IMR-90 (cell line): ENCODE data around the gene NCS1.

Experiments used
- CHD1 ChIP-seq: IDR thresholded peaks from 2 replicates; pipeline ENCODE4 v1.6.1; 2012; ENCODE audit warnings: low read depth, low read length, improper control_type of control experiment
- CTCF ChIP-seq: conservative IDR thresholded peaks from 2 replicates; pipeline ENCODE4 v1.5.1; 2012; ENCODE audit warnings: mild to moderate bottlenecking, low read depth, low read length, improper control_type of control experiment
- ELK1 ChIP-seq: fragments of 150-350 bp; IDR thresholded peaks from 2 replicates; pipeline ENCODE4 v1.6.1; 2016; ENCODE audit warnings: low read depth, mild to moderate bottlenecking, low read length, moderate library complexity, borderline replicate concordance
- FOS ChIP-seq: fragments of 150-350 bp; IDR thresholded peaks from 2 replicates; pipeline ENCODE4 v1.6.1; 2016; ENCODE audit warnings: low read depth, low read length
- MAFK ChIP-seq: IDR thresholded peaks from 2 replicates; pipeline ENCODE4 v1.6.1; 2012; ENCODE audit warnings: low read depth, low read length, improper control_type of control experiment
- MXI1 ChIP-seq: IDR thresholded peaks from 2 replicates; pipeline ENCODE4 v1.6.1; 2012; ENCODE audit warnings: low read depth, mild to moderate bottlenecking, low read length, moderate library complexity, borderline replicate concordance
- NFE2L2 ChIP-seq: fragments of 150-350 bp; IDR thresholded peaks from 2 replicates; pipeline ENCODE4 v1.6.1; 2016; ENCODE audit warnings: low read depth, mild to moderate bottlenecking, low read length
- POLR2A ChIP-seq: IDR thresholded peaks from 2 replicates; pipeline ENCODE4 v1.6.1; 2012; ENCODE audit warnings: mild to moderate bottlenecking, low read depth, low read length
- RAD21 ChIP-seq: IDR thresholded peaks from 2 replicates; pipeline ENCODE4 v1.6.1; 2012; ENCODE audit warnings: low read length, improper control_type of control experiment
- RCOR1 ChIP-seq: IDR thresholded peaks from 2 replicates; pipeline ENCODE4 v1.6.1; 2012; ENCODE audit warnings: mild to moderate bottlenecking, low read length, improper control_type of control experiment; ENCODE audit not compliant: insufficient replicate concordance
- RFX5 ChIP-seq: IDR thresholded peaks from 2 replicates; pipeline ENCODE4 v1.8.0; 2012; ENCODE audit warnings: low read depth, mild to moderate bottlenecking, low read length, moderate library complexity
- SMC3 ChIP-seq: fragments of 150-350 bp; IDR thresholded peaks from 2 replicates; pipeline ENCODE4 v1.6.1; 2016; ENCODE audit warnings: low read depth, mild to moderate bottlenecking, antibody characterized with exemption, low read length, moderate library complexity
- USF2 ChIP-seq: fragments of 150-350 bp; IDR thresholded peaks from 2 replicates; pipeline ENCODE4 v1.6.1; 2017; ENCODE audit warnings: mild to moderate bottlenecking, antibody characterized with exemption, low read length, low read depth

DNA sequence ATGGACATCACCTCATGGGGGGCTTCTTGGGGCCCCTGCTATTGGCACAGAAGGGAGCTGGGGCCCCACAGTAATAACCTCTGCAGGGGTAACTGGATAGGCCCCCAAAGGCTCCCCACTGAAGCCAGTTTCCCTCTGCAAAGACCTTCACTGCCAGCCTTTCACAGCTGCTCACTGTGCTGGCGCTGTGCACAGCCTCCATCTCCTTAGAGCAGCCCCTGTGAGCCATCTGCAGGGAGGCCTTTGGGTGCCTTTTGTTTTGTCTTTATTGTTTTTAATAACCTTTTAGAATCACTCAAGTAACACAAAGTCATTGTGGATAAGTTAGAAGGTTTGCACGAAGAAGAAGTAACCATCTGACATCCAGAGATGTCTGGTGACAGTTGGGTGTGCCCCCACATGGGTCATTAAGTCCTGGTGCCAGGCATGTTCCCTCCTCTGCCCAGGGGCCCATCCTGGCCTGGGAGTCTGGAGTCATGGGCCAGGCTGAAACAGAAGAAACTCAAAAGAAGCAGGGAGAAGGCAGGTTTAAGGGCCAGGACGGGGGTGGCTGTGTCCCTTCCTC, 42.7 kb downstream of the NCS1 start:
- TF ChIP-seq POLR2A (no peak), CTCF (no peak), MXI1 (no peak), NFE2L2 (no peak), RFX5 (no peak), RAD21 (no peak), ELK1 (no peak), MAFK (no peak), SMC3 (no peak), RCOR1 (no peak), USF2 (no peak), FOS (no peak), CHD1 (no peak)
